Muscle of arm (tissue), 12 donors: Measurements from ENCODE around the gene TTYH1. TPM values are rescaled to one million over a fixed set of nuclear protein-coding genes. Genes with fewer than 3 reads are reported as not detected.
A peak's percentile ranks its signal among the peaks of the same experiment; 100 is the strongest.
"Not testable (repeated sequence)": the region's sequence is repeated elsewhere in the genome, so short reads cannot be mapped to it uniquely, and the experiment has no call there.

ENCODE experiments used
- DNase-seq: peaks from one replicate; pipeline ENCODE4 v3.0.0-alpha.2; 2013
- polyA plus RNA-seq, 12 donors: library from polyadenylated mRNA; unstranded; fragments of 120-200 nt; gene quantifications; one replicate each; pipeline ENCODE4 v1.2.1, GENCODE V29; 2013; ENCODE audit not compliant: insufficient read length in 12 of 12

Gene TTYH1
- polyA plus RNA-seq, 12 donors, result 2.7 to 11.7 (median 3.7) TPM; not detected in 2

GRCh38 chr19:54459282-54460229, 44.3 kb downstream of the TTYH1 start:
- DNase-seq, result no peak

- no peak for DNase-seq
Measured at GRCh38 chr19:54460230-54461005, 45.2 kb downstream of the TTYH1 start.

- no peak for DNase-seq
Measured at GRCh38 chr19:54461210-54461609, 45.9 kb downstream of the TTYH1 start.

GRCh38 chr19:54461613-54462012, 46.3 kb downstream of the TTYH1 start:
- peak; percentile 74 for DNase-seq

- no peak for DNase-seq
Measured at GRCh38 chr19:54462047-54462654, 46.9 kb downstream of the TTYH1 start.

GRCh38 chr19:54462655-54463530, 47.6 kb downstream of the TTYH1 start:
- peak; percentile 80 for DNase-seq

- peak; percentile 96 for DNase-seq
Measured at GRCh38 chr19:54463531-54464043, 48.3 kb downstream of the TTYH1 start, which contains the start of gene LENG9. LENG9 (minus strand) TSS chr19:54463778; CDS start chr19:54463526, 252 bp downstream.

GRCh38 chr19:54464044-54464629, 48.9 kb downstream of the TTYH1 start:
- DNase-seq, result no peak

- DNase-seq, result peak; percentile 68
Measured at GRCh38 chr19:54464630-54465425, 49.6 kb downstream of the TTYH1 start.

- no peak for DNase-seq
Measured at GRCh38 chr19:54465426-54466109, 50.3 kb downstream of the TTYH1 start.

GRCh38 chr19:54466110-54466480, 50.8 kb downstream of the TTYH1 start:
- DNase-seq, result not testable (repeated sequence)

GRCh38 chr19:54469496-54469934, 54.3 kb downstream of the TTYH1 start:
- no peak for DNase-seq

GRCh38 chr19:54470276-54470887, 55.1 kb downstream of the TTYH1 start:
- no peak for DNase-seq

GRCh38 chr19:54470991-54471782, 55.9 kb downstream of the TTYH1 start:
- peak; percentile 52 for DNase-seq

GRCh38 chr19:54473071-54473891, 58.0 kb downstream of the TTYH1 start, which contains the start of gene CDC42EP5:
CDC42EP5 (minus strand) TSS chr19:54473296; CDS start chr19:54465547, 7,749 bp downstream.
- DNase-seq, result peak; percentile 94

GRCh38 chr19:54473892-54474372, 58.7 kb downstream of the TTYH1 start:
- no peak for DNase-seq
